NOMO-1 treated with DMSO at 0.1 percent for 48 hours (cell line): ENCODE data around the gene SFXN1.
"Not testable (repeated sequence)": the region's sequence is repeated elsewhere in the genome, so short reads cannot be mapped to it uniquely, and the experiment has no call there.

Source experiments
- DNase-seq: peaks from one replicate; lab custom pipeline; 2025; ENCODE audit not compliant: unreplicated experiment; lab: John Stamatoyannopoulos, UW

Gene SFXN1

GRCh38 chr5:175493726-175494125 is 15.4 kb downstream of the SFXN1 start:
- DNase-seq = no peak

GRCh38 chr5:175494264-175495183 is 16.2 kb downstream of the SFXN1 start:
- DNase-seq = no peak

- no peak for DNase-seq
These were observed 23.4 kb downstream of the SFXN1 start for GRCh38 chr5:175501759-175502158.

GRCh38 chr5:175507671-175508070 is 29.3 kb downstream of the SFXN1 start:
- DNase-seq = not testable (repeated sequence)

- no peak for DNase-seq
These were observed 30.5 kb downstream of the SFXN1 start for GRCh38 chr5:175508896-175509295.

GRCh38 chr5:175513297-175513696 is 34.9 kb downstream of the SFXN1 start:
- DNase-seq = no peak

GRCh38 chr5:175513726-175514125 is 35.4 kb downstream of the SFXN1 start:
- no peak for DNase-seq

- no peak for DNase-seq
These were observed 38.8 kb downstream of the SFXN1 start for GRCh38 chr5:175516933-175517823.

GRCh38 chr5:175517824-175518450 is 39.6 kb downstream of the SFXN1 start:
- DNase-seq = no peak

- no peak for DNase-seq
These were observed 40.6 kb downstream of the SFXN1 start for GRCh38 chr5:175519006-175519405.

- DNase-seq = no peak
These were observed 42.0 kb downstream of the SFXN1 start for GRCh38 chr5:175520321-175520720.

- DNase-seq = no peak
These were observed 42.5 kb downstream of the SFXN1 start for GRCh38 chr5:175520873-175521272.

GRCh38 chr5:175521313-175521833 is 43.0 kb downstream of the SFXN1 start:
- no peak for DNase-seq

- no peak for DNase-seq
These were observed 44.9 kb downstream of the SFXN1 start for GRCh38 chr5:175523292-175523691.

- DNase-seq = no peak
These were observed 45.9 kb downstream of the SFXN1 start for GRCh38 chr5:175524211-175524610.

GRCh38 chr5:175526691-175527090 is 48.3 kb downstream of the SFXN1 start:
- DNase-seq = no peak

GRCh38 chr5:175531361-175531760 is 53.0 kb downstream of the SFXN1 start:
- DNase-seq = no peak

GRCh38 chr5:175534070-175534932 is 55.9 kb downstream of the SFXN1 start:
- DNase-seq = peak; percentile 76

- DNase-seq = not testable (repeated sequence)
These were observed 57.0 kb downstream of the SFXN1 start for GRCh38 chr5:175535331-175535730.

- peak; percentile 43 for DNase-seq
These were observed 57.4 kb downstream of the SFXN1 start for GRCh38 chr5:175535796-175536195.
